GM04503 (cell line): ENCODE measurements around the gene KRT73.

Source experiments
- DNase-seq: peaks from one replicate; pipeline ENCODE4 v3.0.0-alpha.2; 2012; ENCODE audit warnings: low read depth

Gene KRT73

GRCh38 chr12:52568111-52568510 is 50.2 kb downstream of the KRT73 start:
- no peak for DNase-seq

GRCh38 chr12:52566847-52567291 is 51.5 kb downstream of the KRT73 start:
- no peak for DNase-seq

- no peak for DNase-seq
These were observed 53.8 kb downstream of the KRT73 start for GRCh38 chr12:52564582-52564981.

- DNase-seq, result no peak
These were observed 56.4 kb downstream of the KRT73 start for GRCh38 chr12:52561880-52562449.

- DNase-seq, result no peak
These were observed 58.4 kb downstream of the KRT73 start for GRCh38 chr12:52559979-52560378.

- DNase-seq, result no peak
These were observed 59.4 kb downstream of the KRT73 start for GRCh38 chr12:52558781-52559445.
